Mucosa of stomach (tissue), 1 donor: Measurements from ENCODE around the gene BRAF.
"Not testable (repeated sequence)": the region's sequence is repeated elsewhere in the genome, so short reads cannot be mapped to it uniquely, and the experiment has no call there.

Source experiments
- H3K27me3 ChIP-seq: one replicate; pipeline ENCODE4 v1.7.0; 2013; ENCODE audit warnings: mild to moderate bottlenecking, low read length; ENCODE audit not compliant: control insufficient read depth, insufficient read depth
- H3K36me3 ChIP-seq: one replicate; pipeline ENCODE4 v1.7.0; 2013; ENCODE audit warnings: low read length; ENCODE audit not compliant: control insufficient read depth, insufficient read depth
- H3K4me1 ChIP-seq: one replicate; pipeline ENCODE4 v1.7.0; 2013; ENCODE audit warnings: mild to moderate bottlenecking, low read length; ENCODE audit not compliant: control insufficient read depth, insufficient read depth
- H3K4me3 ChIP-seq: one replicate; pipeline ENCODE4 v1.7.0; 2013; ENCODE audit warnings: low read length
- H3K9ac ChIP-seq: one replicate; pipeline ENCODE4 v1.7.0; 2013; ENCODE audit warnings: mild to moderate bottlenecking, low read length, moderate library complexity
- H3K9me3 ChIP-seq: one replicate; pipeline ENCODE4 v1.7.0; 2013; ENCODE audit warnings: mild to moderate bottlenecking, low read length, moderate library complexity; ENCODE audit not compliant: control insufficient read depth
- donor health status: Pancreatic carcinoma.

BRAF gene

GRCh38 chr7:140889150-140889549 lies 35.6 kb downstream of the BRAF start:
- Histone ChIP-seq H3K9me3 (no peaks in the 10 kb centered on the region), H3K36me3 (no peaks in the 10 kb centered on the region), H3K27me3 (no peaks in the 10 kb centered on the region), H3K4me3 (no peak overlapping the region), H3K9ac (no peak overlapping the region), H3K4me1 (peaks cover 4% of the 10 kb centered on the region)

- Histone ChIP-seq H3K4me1 (peaks cover 4% of the 10 kb centered on the region), H3K36me3 (no peaks in the 10 kb centered on the region), H3K4me3 (no peak overlapping the region), H3K27me3 (no peaks in the 10 kb centered on the region), H3K9ac (no peak overlapping the region), H3K9me3 (no peaks in the 10 kb centered on the region)
These were observed 36.6 kb downstream of the BRAF start for GRCh38 chr7:140888087-140888486.

GRCh38 chr7:140885735-140886334 lies 38.9 kb downstream of the BRAF start:
- Histone ChIP-seq H3K9me3 (no peaks in the 10 kb centered on the region), H3K4me3 (no peak overlapping the region), H3K27me3 (no peaks in the 10 kb centered on the region), H3K9ac (no peak overlapping the region), H3K36me3 (no peaks in the 10 kb centered on the region), H3K4me1 (no peaks in the 10 kb centered on the region)

- no peaks in the 10 kb centered on the region for H3K9me3 ChIP-seq
- H3K27me3 ChIP-seq = no peaks in the 10 kb centered on the region
- no peak overlapping the region for H3K4me3 ChIP-seq
- no peaks in the 10 kb centered on the region for H3K4me1 ChIP-seq
- H3K36me3 ChIP-seq = no peaks in the 10 kb centered on the region
- H3K9ac ChIP-seq = no peak overlapping the region
These were observed 41.4 kb downstream of the BRAF start for GRCh38 chr7:140883378-140883777.

GRCh38 chr7:140882834-140883233 lies 41.9 kb downstream of the BRAF start:
- not testable (repeated sequence) for H3K4me3 ChIP-seq, H3K27me3 ChIP-seq, H3K9me3 ChIP-seq, H3K36me3 ChIP-seq, H3K9ac ChIP-seq, H3K4me1 ChIP-seq

GRCh38 chr7:140881507-140882228 lies 43.1 kb downstream of the BRAF start:
- H3K36me3 ChIP-seq = no peaks in the 10 kb centered on the region
- H3K4me3 ChIP-seq = no peak overlapping the region
- no peaks in the 10 kb centered on the region for H3K27me3 ChIP-seq
- H3K4me1 ChIP-seq = no peaks in the 10 kb centered on the region
- no peaks in the 10 kb centered on the region for H3K9me3 ChIP-seq
- no peak overlapping the region for H3K9ac ChIP-seq

- Histone ChIP-seq H3K9me3 (no peaks in the 10 kb centered on the region), H3K4me1 (no peaks in the 10 kb centered on the region), H3K36me3 (no peaks in the 10 kb centered on the region), H3K9ac (no peak overlapping the region), H3K4me3 (no peak overlapping the region), H3K27me3 (no peaks in the 10 kb centered on the region)
These were observed 47.5 kb downstream of the BRAF start for GRCh38 chr7:140877249-140877524.

- H3K27me3 ChIP-seq = no peaks in the 10 kb centered on the region
- H3K4me1 ChIP-seq = no peaks in the 10 kb centered on the region
- H3K4me3 ChIP-seq = no peak overlapping the region
- no peaks in the 10 kb centered on the region for H3K36me3 ChIP-seq
- H3K9me3 ChIP-seq = no peaks in the 10 kb centered on the region
- H3K9ac ChIP-seq = no peak overlapping the region
These were observed 48.0 kb downstream of the BRAF start for GRCh38 chr7:140876519-140877248.

- Histone ChIP-seq H3K9ac (no peak overlapping the region), H3K4me3 (no peak overlapping the region), H3K27me3 (no peaks in the 10 kb centered on the region), H3K9me3 (no peaks in the 10 kb centered on the region), H3K4me1 (no peaks in the 10 kb centered on the region), H3K36me3 (no peaks in the 10 kb centered on the region)
These were observed 51.3 kb downstream of the BRAF start for GRCh38 chr7:140873434-140873833.

GRCh38 chr7:140870003-140870402 lies 54.7 kb downstream of the BRAF start:
- H3K4me3 ChIP-seq = no peak overlapping the region
- no peaks in the 10 kb centered on the region for H3K9me3 ChIP-seq
- H3K9ac ChIP-seq = no peak overlapping the region
- H3K4me1 ChIP-seq = no peaks in the 10 kb centered on the region
- no peaks in the 10 kb centered on the region for H3K27me3 ChIP-seq
- H3K36me3 ChIP-seq = no peaks in the 10 kb centered on the region

- no peaks in the 10 kb centered on the region for H3K4me1 ChIP-seq
- no peak overlapping the region for H3K9ac ChIP-seq
- no peaks in the 10 kb centered on the region for H3K9me3 ChIP-seq
- H3K36me3 ChIP-seq = no peaks in the 10 kb centered on the region
- H3K27me3 ChIP-seq = no peaks in the 10 kb centered on the region
- no peak overlapping the region for H3K4me3 ChIP-seq
These were observed 55.3 kb downstream of the BRAF start for GRCh38 chr7:140869430-140869829.
